Left renal cortex interstitium (tissue), 4 donors: ENCODE results near the gene TRPM5. TPM values are rescaled to one million over a fixed set of nuclear protein-coding genes. Genes with fewer than 3 reads are reported as not detected.

Experiments
- DNase-seq, 4 donors: peaks; one replicate each; pipeline ENCODE4 v3.0.0-alpha.2; 2013; ENCODE audit warnings: low read depth in 4 of 4, low spot score in 2 of 4, missing footprints in 1 of 4
- polyA plus RNA-seq, 4 donors: library from polyadenylated mRNA; unstranded; fragments of 120-200 nt; gene quantifications; one replicate each; pipeline ENCODE4 v1.2.1, GENCODE V29; 2013; ENCODE audit not compliant: insufficient read length in 4 of 4

The TRPM5 gene
- polyA plus RNA-seq, 4 donors, result 1.7 to 5.0 (median 3.3) TPM

DNA sequence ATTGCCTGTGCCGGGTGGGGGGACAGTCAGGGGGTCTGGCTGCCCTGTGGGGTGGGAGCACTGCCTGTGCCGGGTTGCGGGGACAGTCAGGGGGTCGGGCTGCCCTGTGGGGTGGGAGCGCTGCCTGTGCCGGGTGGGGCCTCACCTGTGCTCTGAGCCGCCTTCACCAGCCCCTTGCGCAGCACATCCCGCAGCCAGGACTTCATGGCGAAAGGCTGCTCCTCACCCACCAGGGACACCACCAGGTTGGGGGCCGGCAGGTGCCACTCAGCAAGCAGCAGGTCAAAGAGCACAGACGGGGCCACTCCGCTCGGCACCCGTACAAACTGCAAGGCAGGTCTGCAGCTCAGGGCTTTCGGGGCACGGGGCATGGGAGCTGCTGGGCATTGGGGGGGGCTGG is 22.3 kb downstream of the TRPM5 start:
- no peak for DNase-seq

DNA sequence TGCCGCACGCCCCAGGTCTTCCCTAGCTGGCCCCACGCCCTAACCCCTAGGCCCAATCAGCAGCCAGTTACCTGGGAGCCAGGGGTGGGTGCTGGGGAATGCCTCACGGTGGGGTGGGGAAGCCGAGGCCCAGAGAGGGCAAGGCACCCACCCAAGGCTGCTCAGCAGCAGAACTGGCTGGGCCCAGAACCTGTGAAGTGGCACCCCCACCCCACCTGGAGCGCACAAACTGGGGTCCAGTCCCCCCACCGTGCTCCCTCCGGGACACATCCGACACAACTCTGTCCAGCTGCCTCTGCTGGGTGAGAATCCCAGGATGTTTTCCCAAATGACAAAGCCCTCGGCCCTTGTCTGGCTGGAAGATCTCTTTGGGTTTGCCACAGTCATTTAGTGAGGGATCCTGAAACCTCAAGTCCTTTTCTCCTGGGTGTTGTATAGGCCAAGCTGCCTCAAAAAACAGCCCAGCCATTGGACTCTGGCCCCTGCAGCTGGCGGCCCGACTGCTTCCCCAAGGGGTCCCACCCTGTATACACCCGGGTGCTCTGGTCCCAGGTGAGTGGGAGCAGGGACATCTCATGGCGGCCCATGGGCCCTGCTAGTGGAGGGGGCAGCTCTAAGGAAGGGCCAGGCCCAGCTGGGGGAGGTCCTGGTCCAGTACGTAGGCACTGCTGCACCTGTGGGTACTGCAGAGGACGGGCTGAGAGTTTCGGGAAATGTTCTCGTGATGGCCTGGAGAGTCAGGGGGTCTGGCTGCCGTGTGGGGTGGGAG is 22.9 kb downstream of the TRPM5 start:
- DNase-seq, result no peak

DNA sequence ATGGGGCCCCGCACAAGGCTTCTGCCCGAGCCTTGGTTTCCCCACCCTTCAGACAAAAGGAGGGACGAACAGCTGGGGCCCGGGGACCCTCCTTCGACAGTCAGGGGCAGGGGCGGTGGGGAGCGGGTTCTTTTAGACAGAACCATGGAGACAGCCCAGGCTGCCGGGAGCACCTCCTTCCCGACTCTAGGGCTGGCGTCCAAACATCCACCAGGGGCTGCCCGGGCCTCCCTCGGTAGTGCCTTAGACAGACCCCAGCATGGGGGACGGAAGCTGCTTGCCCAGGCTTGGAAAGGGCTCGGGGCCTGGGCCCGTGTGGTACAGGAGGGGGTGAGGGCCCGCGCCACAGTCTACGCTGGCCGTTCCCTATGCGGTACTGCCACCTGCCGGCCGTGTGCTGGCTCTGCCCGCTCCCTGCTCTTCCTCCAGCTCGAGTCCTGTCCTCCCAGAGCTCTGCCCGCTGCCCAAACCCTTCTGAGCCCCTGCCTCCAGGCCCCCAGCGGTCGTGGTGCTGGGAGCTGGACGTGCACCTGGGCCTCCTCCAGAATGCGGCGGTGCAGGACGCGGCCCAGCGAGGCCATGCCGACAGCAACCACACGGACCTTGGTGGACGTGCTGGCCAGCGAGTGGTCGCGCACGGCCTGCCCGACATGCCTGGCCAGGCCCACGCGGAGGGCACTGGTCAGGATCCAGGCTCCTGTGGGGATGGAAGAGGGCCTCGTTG is 23.6 kb downstream of the TRPM5 start:
- DNase-seq, result peak in 2 of 4 donors; percentile 60 to 64

DNA sequence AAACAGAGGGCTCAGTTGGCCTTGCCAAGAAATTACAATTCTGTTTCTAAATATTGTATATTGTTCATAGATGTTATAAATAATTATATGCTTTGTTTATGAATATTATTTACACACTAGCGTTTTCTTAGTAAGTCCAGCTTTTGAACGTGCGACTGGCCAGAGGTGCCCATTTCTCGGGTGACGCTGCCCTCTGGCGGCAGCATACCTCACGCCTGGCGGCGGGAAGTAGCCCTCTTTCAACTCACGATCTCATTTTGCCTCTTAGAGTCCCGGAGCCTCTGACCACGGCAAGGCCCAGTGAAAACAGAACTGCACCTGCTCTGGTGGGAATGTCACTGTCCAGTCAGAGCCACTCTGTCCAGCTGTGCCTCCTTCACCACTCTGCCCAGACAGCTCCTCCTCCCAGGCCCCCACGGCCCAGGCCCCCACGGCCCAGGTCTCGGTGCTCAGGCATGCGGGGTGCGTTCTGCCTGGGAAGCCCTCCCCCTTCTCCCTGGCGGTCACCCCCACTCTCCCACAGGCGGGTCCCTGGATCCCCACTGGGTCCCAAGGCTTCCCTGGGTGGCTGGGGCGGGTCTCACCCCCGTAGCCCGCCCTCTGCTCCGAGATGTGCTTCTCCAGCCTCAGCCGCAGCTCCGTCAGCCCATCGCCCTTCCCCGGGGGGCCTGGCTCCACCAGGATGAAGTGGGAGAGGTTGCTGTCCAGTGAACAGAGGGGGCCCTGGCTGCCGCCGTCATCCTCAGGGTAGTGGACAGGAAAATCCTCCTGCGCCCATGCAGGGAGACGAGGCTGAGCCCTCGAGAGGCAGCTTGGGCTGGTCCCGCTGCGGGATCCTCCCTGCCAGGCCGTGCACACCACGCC is 24.4 kb downstream of the TRPM5 start:
- peak in 3 of 4 donors; percentile 62 to 73 (median 67) for DNase-seq

DNA sequence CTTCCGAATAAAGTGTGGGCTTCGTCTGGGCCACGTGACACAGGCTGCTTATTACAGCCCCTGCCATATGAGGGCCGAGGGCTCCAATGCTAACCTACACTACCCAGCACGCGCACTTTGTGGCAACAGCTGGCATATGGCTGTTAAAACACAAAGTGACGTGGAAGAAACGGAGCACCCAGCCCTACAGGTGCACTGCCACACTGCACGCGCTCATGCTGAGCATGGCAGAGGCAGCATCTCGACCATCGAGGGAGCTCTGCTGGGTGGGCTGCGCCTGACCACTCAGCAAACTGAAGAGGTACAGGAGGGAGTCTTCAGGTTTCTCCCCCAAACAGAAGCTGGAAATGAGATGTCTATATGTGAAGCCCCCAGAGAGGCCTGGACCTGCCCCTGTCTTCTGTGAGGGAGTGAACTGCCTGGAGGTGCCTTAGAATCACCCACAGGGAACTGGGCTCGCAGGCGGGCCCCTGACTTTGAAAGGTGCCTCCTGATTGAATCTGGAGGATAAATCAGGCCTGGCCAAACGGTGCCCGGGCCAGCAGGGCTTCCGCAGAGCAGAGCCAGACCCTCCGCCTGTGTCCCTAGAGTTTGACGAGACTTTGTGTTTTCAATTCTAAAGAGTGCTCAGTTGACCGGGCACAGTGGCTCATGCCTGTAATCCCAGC is 25.5 kb downstream of the TRPM5 start:
- DNase-seq, result no peak

DNA sequence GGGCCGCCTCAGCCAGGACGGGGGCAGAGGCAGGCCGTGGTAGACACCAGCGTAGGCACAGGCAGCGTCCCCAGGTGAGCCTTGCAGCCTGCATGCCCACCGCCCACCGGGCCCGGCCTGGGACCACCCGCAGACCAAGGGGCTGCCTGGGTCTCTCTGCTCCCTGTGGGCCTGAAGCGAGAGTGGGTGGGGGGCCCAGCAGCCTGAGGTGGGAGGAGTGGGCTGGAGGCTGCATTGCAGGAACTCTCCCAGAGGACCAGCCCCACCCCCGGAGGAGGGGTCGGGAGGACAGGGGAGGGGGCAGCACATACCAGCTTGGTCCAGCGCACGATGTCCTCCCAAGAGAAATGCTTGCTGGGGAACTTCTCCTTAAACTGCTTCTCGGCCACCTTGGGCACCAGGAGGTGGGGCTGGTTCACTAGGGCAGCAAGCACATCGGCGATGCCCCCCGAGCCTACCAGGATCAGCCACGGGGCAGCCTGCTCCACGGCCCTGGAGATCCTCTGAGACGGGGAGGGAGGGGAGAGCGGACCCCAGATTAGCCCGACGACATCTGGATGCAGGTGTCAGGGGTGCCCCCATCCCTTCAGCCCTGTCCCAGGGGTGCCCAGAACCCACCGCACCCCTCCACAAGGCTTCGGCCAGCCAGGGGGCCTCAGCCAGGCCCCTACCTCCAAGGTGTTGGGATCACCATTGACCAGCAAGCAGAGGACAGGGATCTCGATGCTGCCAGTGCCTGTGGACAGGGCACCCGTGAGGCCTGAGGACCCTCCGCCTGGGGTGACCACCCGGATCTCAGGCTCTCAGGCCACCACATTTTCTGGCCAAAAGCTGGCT is 26.2 kb downstream of the TRPM5 start:
- no peak for DNase-seq

DNA sequence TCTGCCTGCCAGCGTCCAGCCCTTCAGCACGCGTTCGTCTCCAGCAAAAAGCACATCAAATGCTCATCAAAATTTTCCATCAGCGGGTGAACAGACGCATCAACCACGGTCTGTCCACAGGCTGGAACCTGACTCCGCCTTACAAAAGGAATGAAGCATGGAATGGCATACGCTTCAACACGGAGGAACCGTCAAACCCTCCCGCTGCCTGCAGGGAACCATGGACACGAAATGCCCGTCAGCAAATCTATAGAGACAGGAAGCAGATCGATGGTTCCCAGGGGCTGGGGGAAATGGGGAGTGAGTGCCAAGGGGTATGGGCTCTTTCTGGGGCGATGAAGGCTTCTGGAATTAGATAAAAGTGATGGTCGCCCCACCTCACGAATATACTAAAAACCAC is 27.5 kb downstream of the TRPM5 start:
- DNase-seq, result no peak

DNA sequence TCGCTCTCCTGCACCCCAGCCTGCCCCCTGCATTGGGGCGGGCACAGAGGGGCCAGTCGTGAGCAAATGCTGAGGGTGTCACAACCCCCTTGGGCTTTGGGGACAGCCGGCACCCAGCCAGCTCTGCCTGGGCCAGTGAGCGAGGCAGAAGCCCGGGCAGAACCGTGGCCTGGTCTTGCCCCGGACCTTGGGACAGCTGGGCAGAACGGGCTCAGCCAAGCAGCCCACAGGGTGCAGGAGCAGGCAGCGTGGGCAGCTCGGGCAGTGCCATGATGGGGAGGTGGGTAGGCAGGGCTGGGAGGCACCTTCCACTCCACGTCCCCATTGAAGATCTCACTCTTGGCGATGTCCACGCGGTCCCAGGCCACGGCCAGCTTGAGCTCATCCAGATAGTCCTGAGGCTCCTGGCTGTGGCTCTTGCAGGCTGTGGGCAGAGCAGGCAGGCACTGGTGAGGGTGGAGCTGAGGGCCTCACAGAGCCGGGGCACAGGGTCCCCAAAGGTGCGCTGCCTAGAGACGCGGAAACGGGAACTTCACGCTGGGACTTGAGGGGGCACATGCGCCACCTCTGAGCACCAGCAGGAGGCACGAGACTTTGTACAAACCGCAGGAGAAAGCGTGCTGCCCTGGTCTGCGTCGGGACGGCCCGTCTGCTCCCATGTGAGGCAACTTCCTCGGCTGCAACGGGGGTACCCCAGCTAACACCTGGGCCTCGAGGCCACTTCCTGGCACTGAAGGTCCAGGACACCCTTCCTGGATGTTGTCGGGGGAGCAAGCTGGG is 28.5 kb downstream of the TRPM5 start:
- no peak for DNase-seq

DNA sequence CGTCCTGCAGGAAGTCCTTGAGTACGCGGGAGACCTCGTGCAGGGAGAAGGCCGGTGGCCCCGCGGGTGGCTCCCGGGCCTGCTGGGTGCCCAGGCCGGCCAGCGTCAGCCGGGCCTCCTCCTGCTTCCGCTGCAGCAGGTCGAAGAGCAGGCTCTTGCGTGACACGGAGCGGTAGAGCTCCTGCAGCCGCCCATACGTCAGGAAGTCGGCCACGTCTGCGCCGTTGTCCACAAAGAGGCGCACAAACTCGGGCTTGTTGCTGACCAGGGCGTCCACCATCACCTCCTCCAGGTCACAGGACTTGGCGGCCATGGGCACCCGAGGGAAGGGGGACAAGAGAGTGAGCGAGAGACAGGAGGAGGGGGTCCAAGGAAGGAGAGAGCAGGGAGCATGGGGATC is 29.1 kb downstream of the TRPM5 start:
- DNase-seq, result no peak

DNA sequence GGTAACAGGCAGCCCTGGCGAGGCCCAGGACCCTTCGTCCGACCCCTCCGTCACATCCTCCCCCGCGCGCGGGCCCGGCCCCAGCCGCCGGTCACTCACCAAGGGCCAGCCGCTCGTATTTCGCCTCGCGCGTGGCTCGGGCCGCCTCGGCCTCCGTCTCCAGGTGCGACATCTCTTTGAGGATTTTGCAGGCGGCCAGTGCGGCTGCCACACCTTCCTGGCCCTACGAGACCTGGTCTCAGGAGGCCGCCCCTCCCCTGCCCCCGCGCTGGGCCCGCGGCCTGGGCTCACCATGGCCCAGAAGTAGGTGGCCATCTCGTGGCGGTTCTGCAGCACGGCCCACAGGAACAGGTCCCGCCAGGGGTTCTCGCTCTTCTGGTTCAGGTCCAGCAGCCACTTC is 29.7 kb downstream of the TRPM5 start:
- no peak for DNase-seq

DNA sequence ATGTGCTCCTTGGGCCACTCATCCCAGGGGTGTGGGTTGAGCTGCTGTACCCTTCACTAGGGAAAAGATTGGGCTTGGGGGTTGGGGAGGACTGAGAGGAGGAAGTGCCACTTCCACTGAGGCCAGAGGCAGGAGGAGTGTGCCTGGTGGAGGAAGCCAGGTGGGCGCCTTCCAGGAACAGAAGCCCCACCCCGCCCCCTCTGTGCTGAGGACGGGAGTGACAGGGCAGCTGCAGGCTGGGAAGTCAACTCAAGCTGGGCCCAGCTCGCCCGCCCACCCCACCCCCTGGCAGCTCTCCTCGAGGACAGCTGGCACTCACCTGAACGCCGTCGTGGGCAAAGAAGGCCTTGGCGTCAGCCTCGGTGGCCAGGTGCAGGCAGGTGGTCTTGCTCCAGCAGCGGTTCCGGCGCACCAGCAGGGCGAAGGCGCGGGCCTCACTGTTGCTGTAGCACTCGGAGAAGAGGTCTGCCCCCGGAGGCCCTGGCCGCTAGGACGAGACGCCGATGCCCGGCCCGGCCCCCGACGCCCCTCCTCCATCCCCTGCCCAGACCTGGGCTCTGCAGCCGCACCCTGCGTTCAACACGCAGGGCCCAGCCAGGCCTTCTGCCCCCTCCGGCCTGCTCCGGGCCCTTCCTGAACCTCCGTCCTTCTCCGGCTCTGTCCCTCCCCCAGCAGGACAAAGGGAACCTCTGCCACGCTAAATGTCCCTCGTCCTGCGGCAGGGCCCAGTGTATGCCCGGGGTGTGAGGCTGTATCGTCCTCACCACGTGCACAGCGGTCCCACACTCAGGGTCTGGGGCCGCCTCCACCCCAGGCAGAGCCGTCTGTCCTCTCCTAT is 30.4 kb downstream of the TRPM5 start:
- DNase-seq, result no peak

DNA sequence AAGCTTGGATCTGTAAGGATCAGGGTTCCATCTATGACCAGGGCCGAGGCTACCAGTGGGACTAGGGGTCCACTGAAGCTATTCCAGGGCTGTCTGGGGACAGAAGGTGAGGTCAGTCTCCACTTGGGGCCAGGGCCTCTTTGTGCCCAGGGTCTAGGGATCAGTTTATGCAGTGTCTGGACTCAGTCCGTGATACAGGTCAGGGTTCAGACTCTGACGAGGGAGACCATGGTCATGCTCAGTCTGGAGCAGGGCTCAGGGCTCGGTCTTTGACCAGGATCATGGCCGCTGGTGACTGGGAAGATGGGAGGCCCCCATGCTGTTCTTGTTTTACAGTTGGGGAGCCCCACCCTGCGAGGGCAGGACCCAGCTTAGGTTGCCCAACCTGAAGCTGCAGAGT is 32.0 kb downstream of the TRPM5 start:
- DNase-seq, result no peak

DNA sequence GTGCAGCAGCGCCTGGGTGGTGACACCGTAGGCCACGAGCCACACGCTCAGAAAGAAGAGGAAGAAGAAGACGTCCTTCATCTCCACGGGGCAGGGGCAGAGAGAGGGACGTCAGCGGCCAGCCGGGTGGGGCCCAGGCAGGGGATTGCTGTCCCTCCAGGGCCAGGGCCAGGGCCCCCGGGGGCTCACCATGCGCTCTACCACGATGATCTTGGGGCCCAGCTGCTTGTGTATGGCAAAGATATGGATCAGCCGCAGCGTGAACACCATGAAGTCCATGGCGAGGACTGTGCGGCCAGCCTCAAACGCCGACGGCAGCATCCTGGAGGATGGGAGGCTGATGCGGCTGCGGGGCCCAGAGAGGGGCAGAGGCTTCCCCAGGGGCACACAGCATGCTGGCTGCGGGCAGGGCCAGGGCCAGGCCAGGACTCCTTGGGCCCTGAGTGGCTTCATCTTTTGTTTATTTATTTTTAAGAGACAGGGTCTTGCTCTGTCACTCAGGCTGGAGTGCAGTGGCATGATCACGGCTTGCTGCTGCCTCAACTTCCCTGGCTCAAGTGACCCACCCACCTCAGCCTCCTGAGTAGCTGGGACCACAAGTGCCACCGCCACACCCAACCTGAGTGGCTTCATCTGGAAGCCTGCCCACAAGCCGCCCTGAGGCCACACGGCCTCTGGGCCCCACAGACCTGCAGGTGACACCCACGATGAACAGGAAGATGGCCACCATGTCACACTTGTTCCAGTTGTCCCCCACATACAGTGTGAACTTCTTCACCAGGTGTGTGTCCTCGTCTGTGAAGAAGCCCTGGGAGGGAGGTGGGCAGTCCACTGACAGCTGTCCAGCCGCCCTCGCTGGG is 32.6 kb downstream of the TRPM5 start:
- DNase-seq, result no peak

DNA sequence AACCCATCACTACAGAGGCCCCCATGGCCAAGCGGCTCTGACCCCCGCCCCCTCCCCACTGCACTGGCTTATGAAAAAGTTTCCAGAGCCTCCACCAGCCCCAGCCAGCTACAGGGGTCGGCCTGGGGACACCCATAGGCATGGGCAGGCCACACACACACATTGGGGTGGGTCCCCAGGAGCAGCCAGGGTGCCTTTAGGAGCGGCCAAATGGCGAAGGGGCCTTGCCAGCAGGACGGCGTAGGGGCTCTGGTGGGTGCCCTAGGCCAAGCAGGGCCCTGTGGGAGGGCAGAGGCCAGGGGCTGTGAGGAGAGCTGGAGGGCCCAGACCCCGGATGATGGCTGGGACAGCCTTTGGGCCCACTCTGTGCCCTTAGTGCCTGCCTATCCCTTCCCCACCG is 33.7 kb downstream of the TRPM5 start:
- DNase-seq, result no peak

DNA sequence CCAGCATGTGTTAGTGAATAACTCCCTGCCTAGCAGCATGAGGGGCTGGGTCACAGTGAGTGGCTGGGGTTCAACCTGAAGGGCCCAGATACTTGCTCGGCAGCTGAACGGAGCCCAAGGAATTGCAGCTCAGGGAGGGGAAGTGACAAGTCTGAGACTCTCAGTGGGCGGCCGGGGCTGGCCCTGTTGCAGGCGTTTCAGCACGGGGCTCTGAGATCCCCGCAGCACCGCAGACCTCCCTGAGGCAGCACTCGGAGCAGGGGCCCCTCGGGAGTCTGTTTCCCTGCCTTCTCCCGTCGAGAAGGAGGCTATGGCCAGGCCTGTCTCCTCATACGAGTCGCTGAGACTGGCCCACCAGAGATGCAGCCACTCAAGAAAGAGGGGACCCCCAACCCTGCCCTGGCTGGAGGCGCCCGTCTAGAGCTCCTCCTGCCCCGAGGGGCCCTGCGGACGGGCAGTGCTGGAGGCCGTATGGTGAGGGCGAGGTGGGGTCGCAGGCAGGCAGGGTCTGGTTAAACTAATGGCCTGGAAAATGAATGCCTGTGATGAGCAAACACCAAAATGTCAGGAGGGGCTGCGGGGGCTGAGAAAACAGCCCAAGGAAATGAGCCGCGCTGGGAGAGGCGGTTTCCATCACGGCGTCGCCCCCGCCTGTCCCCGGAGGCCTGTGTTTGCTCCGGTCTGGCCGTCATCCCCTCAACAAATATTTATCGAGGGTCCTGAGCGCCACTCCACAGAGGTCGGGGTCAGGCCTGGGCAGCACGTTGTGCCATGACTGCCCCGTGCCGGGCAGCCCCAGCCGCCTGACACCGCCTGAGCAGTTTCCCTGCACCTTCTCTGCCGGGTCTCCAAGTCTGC is 34.5 kb downstream of the TRPM5 start:
- DNase-seq, result peak in 1 of 4 donors; percentile 69

DNA sequence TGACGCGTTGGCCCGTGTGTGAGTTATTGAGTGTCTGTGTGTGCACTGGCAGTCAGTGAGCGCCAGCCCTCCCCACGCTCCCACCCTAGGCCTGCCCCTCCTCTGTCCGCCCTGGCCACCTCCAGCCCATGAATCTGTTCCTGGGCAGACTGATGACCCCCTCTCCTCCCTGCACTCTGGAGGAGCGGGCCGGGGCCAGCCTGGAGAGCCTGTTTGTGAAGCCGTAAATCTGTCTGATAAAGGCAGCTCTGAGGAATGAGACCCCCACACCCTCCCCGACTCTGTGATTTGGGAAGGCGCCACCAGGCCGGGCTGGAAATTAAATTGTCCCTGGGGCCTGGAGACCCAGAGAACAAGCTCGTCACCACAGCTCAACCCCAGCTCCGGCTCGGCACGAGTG is 35.2 kb downstream of the TRPM5 start:
- peak; percentile 64 to 91 (median 86) for DNase-seq
